GM21381 (cell line): ENCODE results near the gene ST3GAL3.

ENCODE experiments used
- ATAC-seq: cut with Tn5 transposase; IDR thresholded peaks from one replicate; pipeline ENCODE4 v1.9.1; 2021; ENCODE audit warnings: mild to moderate bottlenecking, moderate library complexity; ENCODE audit not compliant: unreplicated experiment

ST3GAL3 gene

GRCh38 chr1:43908226-43908625, 200.9 kb downstream of the ST3GAL3 start:
- no peak for ATAC-seq

GRCh38 chr1:43908858-43909257, 201.5 kb downstream of the ST3GAL3 start:
- ATAC-seq, result no peak

DNA sequence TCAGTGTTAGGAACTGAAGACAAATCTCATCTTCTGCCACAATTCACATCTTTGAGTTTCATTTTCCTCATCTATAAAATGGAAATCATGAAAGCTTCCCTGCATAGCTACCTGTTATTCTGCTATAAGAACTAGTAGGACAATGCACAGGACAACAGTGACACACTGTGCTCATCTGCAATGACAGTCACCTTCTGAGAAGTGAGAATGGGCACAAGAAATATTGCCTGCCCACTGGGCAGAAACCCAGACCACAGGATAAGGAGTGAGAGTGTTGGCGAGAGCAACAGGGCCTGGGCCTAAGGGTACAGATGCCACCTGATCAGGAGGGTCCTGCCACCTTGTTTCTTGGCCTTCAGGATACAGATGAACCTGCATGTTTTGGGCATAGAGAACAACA, 203.0 kb downstream of the ST3GAL3 start:
- no peak for ATAC-seq

DNA sequence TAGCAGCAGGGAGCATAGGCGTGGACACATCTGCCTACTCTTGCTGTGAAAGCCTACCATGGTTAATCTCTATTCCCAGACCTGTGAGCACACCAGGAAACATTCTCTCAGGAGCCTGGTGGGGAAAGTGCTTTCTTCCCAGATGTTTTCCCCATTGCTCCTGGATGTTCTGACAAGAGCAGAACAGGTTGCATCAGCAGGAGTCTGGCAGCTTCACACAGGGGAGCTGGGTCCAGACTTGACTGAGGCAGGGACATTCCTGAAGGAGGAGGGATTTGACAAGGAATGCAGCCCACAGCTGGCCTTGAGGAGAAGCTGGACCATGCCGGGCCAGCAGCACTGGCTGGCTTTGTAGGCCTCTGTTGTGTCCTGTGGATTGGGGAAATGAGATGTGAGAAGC, 205.3 kb downstream of the ST3GAL3 start:
- ATAC-seq, result no peak

DNA sequence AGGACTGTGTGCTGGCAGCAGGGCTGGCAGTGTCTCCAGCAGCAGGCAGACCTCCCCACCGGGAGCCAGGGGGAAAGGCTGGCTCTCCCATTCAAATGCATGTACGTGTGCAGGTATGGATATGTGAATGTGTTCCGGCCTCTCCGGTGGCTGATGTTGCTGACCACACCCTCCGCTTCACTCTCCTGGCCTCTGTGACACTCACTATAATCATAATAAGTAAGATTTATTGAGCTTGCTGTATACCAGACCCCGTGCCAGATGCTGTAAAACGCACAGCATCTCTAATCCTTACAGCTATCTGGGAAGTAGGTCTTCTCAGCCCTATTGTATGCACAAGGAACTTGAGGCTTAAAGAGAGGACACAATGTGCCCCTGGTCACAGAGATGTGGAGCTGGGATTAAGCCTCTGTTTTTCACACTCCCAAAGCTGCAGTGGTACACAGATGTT, 205.7 kb downstream of the ST3GAL3 start:
- no peak for ATAC-seq

GRCh38 chr1:43913666-43914360, 206.5 kb downstream of the ST3GAL3 start:
- ATAC-seq, result no peak

DNA sequence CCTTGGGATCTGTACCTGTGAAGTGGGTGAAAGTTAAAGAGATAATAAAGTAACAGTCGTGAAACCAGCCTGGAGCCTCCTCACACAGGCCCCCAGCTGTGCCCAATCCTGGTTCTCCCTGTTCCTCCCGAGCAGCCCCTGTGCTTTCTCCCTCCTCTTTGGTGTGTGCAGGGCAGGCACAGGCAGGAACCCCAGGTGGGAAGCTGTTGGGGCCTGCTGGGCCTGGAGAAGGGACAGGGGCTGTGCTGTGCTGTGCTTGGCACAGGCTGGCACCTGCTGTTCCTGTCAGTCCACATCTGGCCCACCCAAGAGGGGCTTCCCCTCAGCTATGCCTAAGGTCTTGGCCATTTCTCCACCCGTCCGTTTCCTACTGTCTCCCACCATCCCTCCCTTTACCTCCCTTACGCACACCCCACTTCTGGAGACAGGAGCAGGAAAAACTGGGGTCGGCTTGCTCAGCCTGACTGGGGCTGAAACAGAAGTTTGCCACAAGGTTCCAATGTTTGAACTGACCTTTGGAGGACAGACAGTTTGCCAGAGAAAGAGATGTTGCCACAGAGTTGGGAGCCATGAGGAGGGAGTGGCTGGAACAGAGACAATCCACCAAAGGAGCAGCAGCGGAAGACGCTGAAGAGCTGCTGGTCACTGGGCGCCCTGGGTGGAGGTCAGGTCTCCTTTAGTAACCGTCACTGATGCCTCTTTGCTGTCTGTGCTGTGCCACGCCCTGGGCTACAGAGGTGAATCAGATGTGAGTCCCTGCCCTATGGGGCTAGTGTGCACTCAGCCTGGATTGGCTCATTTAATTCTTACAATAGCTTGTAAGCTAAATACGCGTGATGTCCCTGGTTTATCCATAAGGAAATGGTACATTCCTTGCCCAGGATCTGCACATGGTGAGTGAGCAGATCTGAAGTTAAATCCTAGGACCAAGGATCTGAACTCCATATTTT, 207.5 kb downstream of the ST3GAL3 start:
- no peak for ATAC-seq

- ATAC-seq, result no peak
Measured at GRCh38 chr1:43919906-43920305, 212.6 kb downstream of the ST3GAL3 start.

- no peak for ATAC-seq
Measured at GRCh38 chr1:43921022-43921421, 213.7 kb downstream of the ST3GAL3 start.

DNA sequence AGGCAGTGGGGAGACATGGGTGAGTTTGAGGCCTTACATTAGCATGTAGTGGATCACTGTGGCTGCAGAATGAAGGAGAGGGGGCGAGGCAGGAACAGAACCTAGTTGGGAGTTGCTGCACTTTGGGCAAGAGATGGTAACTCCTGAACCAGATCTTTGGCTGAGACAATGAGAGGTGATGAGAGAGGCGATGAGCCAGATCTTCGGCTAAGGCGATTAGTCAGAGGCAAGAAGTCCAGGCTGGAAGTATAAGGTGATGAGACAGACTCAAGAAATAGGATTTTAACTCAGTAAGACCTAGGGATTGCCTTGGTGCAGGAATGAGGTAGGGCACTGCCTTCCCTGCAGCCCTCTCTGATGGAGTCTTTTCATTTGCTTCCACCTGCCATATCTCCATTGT, 217.2 kb downstream of the ST3GAL3 start:
- no peak for ATAC-seq

GRCh38 chr1:43925846-43926245, 218.5 kb downstream of the ST3GAL3 start:
- no peak for ATAC-seq

DNA sequence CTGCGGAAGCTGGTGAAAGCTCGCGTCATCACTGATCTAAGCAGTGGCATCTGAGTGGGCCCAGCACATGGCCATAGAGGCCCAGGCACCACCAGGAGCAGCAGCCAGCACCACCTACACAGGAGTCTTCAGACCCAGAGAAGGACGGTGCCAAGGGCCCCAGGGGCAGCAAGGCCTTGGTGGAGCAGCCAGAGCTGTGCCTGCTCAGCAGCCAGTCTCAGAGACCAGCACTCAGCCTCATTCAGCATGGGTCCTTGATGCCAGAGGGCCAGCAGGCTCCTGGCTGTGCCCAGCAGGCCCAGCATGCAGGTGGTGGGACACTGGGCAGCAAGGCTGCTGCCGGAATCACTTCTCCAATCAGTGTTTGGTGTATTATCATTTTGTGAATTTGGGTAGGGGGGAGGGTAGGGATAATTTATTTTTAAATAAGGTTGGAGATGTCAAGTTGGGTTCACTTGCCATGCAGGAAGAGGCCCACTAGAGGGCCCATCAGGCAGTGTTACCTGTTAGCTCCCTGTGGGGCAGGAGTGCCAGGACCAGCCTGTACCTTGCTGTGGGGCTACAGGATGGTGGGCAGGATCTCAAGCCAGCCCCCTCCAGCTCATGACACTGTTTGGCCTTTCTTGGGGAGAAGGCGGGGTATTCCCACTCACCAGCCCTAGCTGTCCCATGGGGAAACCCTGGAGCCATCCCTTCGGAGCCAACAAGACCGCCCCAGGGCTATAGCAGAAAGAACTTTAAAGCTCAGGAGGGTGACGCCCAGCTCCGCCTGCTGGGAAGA, 223.0 kb downstream of the ST3GAL3 start:
- no peak for ATAC-seq

GRCh38 chr1:43930949-43931275, 223.6 kb downstream of the ST3GAL3 start:
- no peak for ATAC-seq

- no peak for ATAC-seq
Measured at GRCh38 chr1:43931711-43932660, 224.7 kb downstream of the ST3GAL3 start.

GRCh38 chr1:43932786-43933385, 225.6 kb downstream of the ST3GAL3 start:
- ATAC-seq, result no peak

- no peak for ATAC-seq
Measured at GRCh38 chr1:43933386-43934100, 226.2 kb downstream of the ST3GAL3 start, which contains the start of gene ARTN. Gene ARTN (plus strand): TSS chr1:43933801. CDS start chr1:43935657, 1,856 bp downstream.

DNA sequence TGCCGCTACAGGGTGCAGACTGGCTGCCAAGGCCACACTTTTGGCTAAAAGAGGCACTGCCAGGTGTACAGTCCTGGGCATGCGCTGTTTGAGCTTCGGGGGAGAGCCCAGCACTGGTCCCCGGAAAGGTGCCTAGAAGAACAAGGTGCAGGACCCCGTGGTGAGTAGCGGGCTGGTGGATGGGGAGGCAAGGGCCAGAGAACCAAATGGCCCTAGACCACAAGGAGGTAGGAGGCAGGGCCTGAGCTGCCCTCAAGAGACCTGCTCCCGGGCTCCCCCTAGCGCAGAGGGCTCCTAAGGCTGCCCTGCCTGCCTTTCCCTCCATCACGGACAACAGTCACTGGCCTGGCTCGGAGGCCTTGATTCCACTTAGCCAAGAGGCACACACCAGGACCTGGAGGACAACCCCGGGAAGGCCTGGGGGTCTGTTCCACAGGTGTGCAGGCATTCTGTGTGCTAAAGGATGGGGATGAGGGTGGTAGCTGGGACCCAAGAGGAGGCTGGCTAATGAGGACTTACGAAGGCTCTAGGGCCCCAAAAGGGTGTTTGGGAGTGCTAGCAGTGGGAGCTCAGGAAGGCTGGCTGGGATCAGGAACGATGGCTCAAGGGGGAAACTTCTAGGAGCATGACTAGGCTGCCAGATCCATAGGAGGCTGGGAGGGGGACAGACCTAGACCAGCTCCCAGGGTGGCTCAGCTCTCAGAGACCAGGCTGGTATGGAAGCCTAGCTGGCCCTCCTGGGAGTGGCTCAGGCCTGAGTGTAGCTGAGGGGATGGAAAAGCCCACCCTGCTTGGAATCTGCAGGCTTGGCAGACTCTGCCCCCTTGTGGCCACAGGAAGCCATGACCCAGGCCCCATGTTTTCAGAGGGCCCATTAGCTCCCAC, 227.0 kb downstream of the ST3GAL3 start:
- ATAC-seq, result no peak

DNA sequence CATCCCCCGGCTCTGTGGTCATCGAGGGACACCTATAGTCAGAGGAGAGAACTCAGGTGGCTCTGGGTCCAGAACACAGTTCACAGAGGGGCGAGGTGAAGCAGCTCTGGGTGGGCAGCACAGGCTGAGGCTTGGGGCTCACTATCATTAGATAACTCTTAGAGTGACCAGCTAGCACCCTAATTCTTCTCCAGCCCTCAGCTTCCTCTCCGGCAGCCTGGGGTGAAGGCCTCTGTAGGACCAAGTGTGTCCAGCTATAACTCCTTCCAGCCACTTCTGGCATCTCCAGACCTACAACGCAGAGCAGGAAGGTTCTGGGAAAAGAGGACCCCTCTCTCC, 227.6 kb downstream of the ST3GAL3 start:
- ATAC-seq, result no peak
